ENCODE data around the gene LSM11.

The LSM11 gene

GRCh38 chr5:157732596-157733262, 10.8 kb upstream of the LSM11 start:
- DNase-seq (ENCODE audit: low read depth in 2 of 2, low spot score in 1 of 2) = no peak

GRCh38 chr5:157734436-157734835, 9.1 kb upstream of the LSM11 start:
- DNase-seq (ENCODE audit: low read depth in 2 of 2, low spot score in 1 of 2) = no peak

GRCh38 chr5:157735991-157736390, 7.5 kb upstream of the LSM11 start:
- no peak for DNase-seq (ENCODE audit: low read depth in 2 of 2, low spot score in 1 of 2)

GRCh38 chr5:157739388-157740228, 3.9 kb upstream of the LSM11 start:
- DNase-seq (ENCODE audit: low read depth in 2 of 2, low spot score in 1 of 2) = no peak

- DNase-seq (ENCODE audit: low read depth in 2 of 2, low spot score in 1 of 2) = no peak
Observed at GRCh38 chr5:157740229-157740610, 3.3 kb upstream of the LSM11 start.

- no peak for DNase-seq (ENCODE audit: low read depth in 2 of 2, low spot score in 1 of 2)
Observed at GRCh38 chr5:157741131-157741530, 2.4 kb upstream of the LSM11 start.

GRCh38 chr5:157744051-157745011, 819 bp downstream of the LSM11 start:
- DNase-seq (ENCODE audit: low read depth in 2 of 2, low spot score in 1 of 2) = no peak

- DNase-seq (ENCODE audit: low read depth in 2 of 2, low spot score in 1 of 2) = no peak
Observed at GRCh38 chr5:157745041-157745456, 1.5 kb downstream of the LSM11 start.

- no peak for DNase-seq (ENCODE audit: low read depth in 2 of 2, low spot score in 1 of 2)
Observed at GRCh38 chr5:157747173-157747740, 3.7 kb downstream of the LSM11 start.

- DNase-seq (ENCODE audit: low read depth in 2 of 2, low spot score in 1 of 2) = no peak
Observed at GRCh38 chr5:157747766-157748700, 4.5 kb downstream of the LSM11 start.

- DNase-seq (ENCODE audit: low read depth in 2 of 2, low spot score in 1 of 2) = no peak
Observed at GRCh38 chr5:157748760-157749461, 5.4 kb downstream of the LSM11 start.

GRCh38 chr5:157749462-157749799, 5.9 kb downstream of the LSM11 start:
- no peak for DNase-seq (ENCODE audit: low read depth in 2 of 2, low spot score in 1 of 2)

- no peak for DNase-seq (ENCODE audit: low read depth in 2 of 2, low spot score in 1 of 2)
Observed at GRCh38 chr5:157750320-157750719, 6.8 kb downstream of the LSM11 start.

GRCh38 chr5:157756122-157756521, 12.6 kb downstream of the LSM11 start:
- no peak for DNase-seq (ENCODE audit: low read depth in 2 of 2, low spot score in 1 of 2)

GRCh38 chr5:157758706-157759105, 15.2 kb downstream of the LSM11 start:
- no peak for DNase-seq (ENCODE audit: low read depth in 2 of 2, low spot score in 1 of 2)

- no peak for DNase-seq (ENCODE audit: low read depth in 2 of 2, low spot score in 1 of 2)
Observed at GRCh38 chr5:157761690-157762621, 18.4 kb downstream of the LSM11 start.

- DNase-seq (ENCODE audit: low read depth in 2 of 2, low spot score in 1 of 2) = no peak
Observed at GRCh38 chr5:157764531-157764930, 21.0 kb downstream of the LSM11 start.

GRCh38 chr5:157766442-157766841, 22.9 kb downstream of the LSM11 start:
- no peak for DNase-seq (ENCODE audit: low read depth in 2 of 2, low spot score in 1 of 2)
